GM21381 (cell line): ENCODE data around the gene ARL17B.
A peak's percentile ranks its signal among the peaks of the same experiment; 100 is the strongest.
"Not testable (repeated sequence)": the region's sequence is repeated elsewhere in the genome, so short reads cannot be mapped to it uniquely, and the experiment has no call there.

ENCODE experiments used
- ATAC-seq: cut with Tn5 transposase; IDR thresholded peaks from one replicate; pipeline ENCODE4 v1.9.1; 2021; ENCODE audit warnings: mild to moderate bottlenecking, moderate library complexity; ENCODE audit not compliant: unreplicated experiment

Gene ARL17B

GRCh38 chr17:46290906-46291546 lies 70.5 kb downstream of the ARL17B start:
- ATAC-seq, result peak; percentile 92

DNA sequence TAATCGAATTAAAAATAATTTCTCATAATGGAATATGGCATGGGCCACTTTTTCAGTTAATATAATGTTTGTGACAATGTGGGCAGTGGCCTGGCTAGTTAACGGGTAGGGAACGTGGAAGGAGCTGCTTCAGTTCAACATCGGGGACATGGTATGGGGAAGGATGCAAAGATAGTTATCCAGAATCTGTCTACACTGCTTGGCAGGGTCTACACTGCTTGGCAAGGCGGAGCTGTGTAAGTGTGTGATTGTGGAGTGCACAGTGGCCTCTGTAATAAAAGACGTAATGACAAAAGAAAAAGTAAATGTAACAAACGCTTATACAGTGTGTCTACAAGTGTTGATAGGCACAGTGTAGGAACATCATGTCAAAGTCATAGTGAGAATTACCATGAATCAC lies 74.0 kb downstream of the ARL17B start:
- not testable (repeated sequence) for ATAC-seq

DNA sequence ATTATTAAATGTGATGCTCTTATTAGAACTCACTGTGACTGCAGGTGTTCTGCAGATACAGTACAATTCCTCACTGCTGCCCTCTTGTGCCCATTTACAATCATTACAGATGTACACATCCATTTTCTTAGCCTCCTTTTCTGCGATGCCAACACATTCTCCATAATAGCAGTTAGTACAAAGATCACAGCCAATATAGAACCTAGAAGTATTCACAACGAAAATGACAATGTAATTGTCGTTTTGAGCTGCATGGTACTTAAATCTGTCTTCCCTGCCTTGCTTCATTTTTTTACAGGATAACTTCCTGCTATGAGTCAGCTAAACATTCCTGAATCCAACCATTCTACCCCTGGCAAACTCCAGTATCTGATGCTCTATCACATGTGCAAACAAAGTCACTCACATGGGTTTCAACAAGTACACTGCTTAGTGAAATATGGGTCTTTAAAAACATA lies 74.8 kb downstream of the ARL17B start:
- not testable (repeated sequence) for ATAC-seq

- ATAC-seq, result not testable (repeated sequence)
These were observed 76.1 kb downstream of the ARL17B start for GRCh38 chr17:46285500-46285899.

- not testable (repeated sequence) for ATAC-seq
These were observed 77.1 kb downstream of the ARL17B start for GRCh38 chr17:46284467-46284866.

GRCh38 chr17:46282635-46283034 lies 78.9 kb downstream of the ARL17B start:
- ATAC-seq, result not testable (repeated sequence)

- not testable (repeated sequence) for ATAC-seq
These were observed 80.2 kb downstream of the ARL17B start for GRCh38 chr17:46281336-46281735.

GRCh38 chr17:46276728-46277479 lies 84.7 kb downstream of the ARL17B start:
- ATAC-seq, result not testable (repeated sequence)

DNA sequence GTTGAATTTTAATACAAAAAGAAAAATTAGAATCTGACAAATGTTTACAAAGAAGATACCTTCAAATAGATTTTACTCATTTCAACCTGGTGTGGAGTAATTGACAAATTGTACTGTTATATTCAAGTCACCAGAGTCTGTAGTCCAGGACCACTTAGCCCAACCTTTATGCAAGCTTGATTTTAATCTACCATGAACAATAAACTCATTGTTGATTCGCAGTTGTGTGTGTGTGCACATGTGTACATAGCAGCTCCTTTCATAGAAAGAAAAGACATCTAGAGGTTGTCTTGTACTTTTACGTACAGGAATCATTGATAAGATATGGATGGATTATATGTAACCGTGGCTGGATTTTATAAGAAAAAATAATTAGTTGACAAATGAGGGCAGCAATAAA lies 87.3 kb downstream of the ARL17B start:
- no peak for ATAC-seq

DNA sequence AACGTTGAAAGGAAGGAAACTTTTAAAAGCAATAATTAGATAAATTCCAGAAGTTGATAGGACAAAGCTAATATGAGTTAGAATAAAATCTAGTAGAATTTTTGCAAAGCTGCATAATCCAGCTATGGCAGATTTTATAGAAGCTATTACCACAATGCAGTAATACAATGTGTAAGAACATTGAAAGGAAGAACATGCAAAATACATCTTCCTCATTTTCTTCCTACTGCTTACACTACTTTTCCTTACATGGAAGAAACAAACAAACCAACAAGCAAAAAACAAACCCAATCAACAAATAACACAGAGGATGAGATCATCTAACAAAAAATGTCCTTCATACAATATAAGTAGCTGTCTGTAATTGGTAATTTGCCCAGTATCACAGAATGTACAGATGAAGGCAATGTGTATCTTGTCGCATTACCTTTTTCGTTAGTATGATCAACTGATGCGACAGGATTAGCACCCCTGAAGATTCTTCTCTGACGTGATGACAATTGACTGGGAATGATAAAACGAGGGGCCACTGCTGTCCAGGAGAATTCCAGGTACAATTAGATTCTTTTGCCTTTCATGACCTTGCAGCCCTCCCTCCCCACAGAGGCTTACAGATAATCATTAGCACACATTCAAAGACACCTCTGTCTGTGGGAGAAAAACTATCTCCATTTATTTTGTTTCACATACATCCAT lies 87.9 kb downstream of the ARL17B start:
- ATAC-seq, result no peak

- no peak for ATAC-seq
These were observed 91.5 kb downstream of the ARL17B start for GRCh38 chr17:46270032-46270431.

- ATAC-seq, result peak; percentile 89
These were observed 94.7 kb downstream of the ARL17B start for GRCh38 chr17:46266656-46267544.

- ATAC-seq, result not testable (repeated sequence)
These were observed 95.4 kb downstream of the ARL17B start for GRCh38 chr17:46266063-46266655.

DNA sequence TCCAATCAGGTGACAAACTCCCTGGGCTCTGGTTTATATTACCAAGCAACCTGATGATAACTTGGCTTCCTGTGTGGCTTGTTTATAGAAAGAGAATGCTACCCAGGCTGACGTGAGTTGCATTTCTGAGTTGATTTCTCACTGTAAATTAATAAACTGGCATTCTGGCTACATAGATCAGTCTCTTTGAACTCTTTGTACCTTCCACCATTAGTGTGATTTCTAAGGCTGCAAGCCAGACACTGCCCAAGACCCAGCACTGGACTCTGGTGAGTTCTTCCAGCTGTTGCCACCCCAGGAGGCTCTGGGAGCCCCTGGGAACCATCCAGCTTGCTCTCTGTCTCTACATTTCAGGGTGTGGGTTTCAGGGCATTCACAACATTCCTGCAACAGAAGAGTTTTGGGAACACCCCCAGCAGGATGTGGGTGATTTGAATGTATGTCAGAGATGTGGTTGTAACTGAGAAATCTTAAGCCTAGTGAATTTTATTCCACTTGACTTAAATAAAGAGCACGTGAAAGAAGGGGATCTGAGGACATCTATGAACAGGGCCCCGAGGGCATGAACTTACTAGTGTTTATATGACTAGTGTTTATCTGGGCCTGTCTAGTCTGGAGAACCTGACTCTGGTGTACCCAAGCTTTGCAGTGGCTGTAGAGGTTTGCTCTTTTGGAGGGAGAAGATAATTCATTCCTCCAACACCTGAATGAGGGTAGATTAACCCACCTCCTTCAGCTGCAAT lies 96.9 kb downstream of the ARL17B start:
- no peak for ATAC-seq

- ATAC-seq, result no peak
These were observed 99.3 kb downstream of the ARL17B start for GRCh38 chr17:46262271-46262670.

DNA sequence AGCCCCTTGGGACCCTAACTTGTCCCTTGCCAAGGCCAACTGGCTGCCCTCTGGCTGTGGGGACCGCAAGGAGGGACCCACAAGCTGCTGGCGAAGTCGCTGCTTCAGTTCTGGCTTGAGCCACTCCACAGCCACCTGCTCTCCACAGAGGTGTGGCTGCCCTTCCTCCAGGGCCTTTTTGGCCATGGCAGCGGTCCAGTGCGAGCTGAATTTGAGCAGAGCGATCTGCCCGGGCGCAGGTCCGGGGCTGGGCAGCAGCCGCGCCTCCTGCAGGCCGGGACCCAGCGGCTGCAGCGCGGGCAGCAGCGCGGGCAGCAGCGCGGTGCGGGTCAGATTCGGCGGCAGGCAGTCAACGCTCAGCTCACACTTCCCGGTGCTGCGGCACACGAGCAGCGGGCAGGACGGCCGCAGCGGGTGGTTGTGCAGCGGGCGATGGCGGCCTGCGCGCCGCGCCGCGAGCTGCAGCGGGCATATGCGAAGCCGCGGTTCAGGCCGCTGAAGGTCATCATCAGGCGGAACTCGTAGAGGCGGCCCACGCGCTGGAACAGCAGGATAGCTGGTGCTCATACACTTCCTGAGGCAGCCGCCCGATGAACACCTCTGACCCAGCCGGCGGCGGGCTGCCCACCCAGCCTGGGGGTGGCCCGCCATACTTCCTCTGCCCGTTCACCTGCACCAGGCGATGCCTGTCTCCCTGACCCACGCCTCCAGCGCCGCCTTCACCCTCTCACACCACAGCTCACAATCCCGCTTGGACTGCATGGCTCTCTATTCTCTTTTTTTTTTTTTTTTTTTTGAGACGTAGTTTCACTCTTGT lies 101.5 kb downstream of the ARL17B start:
- ATAC-seq, result not testable (repeated sequence)

DNA sequence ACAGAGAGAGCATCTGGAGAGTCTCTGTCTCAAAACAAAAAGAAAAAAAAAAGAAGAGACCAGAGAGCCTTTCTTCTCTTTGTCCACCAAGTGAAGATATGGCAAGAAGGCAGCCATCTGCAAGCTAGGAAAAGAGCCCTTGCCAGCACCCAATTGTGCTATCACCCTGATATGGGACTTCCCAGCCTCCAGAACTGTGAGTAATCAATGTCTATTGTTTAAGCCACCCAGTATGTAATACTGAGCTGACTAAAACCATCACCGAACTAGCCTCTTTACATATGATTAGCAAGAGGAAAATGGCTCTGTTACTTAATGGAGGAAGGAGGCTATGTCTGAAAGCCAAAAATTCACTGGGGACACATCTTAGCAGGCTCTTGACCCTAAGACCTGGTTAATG lies 105.2 kb downstream of the ARL17B start:
- ATAC-seq, result not testable (repeated sequence)

- not testable (repeated sequence) for ATAC-seq
These were observed 107.4 kb downstream of the ARL17B start for GRCh38 chr17:46254215-46254614.

DNA sequence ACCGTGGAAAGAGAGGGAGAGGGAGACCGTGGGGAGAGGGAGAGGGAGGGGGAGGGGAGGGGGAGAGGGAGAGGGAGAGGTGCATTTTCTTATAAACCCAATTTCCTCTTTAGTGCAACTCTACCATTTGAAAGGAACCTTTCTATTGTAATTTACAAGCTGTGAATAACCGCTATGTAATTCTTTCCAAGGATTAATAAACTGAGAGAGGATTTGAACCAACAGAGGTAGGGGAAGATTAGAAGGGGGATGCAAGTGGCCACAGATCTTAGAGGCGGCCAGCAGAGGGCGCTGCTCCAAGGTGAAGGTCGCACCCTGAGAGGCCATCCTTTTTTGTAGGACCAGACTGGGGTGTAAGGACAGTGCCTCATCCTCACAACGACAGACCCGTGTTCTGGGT lies 107.8 kb downstream of the ARL17B start:
- not testable (repeated sequence) for ATAC-seq
